Ishikawa (cell line): ENCODE results near the gene TRPC6.

ENCODE experiments used
- CEBPB ChIP-seq: IDR thresholded peaks from 2 replicates; pipeline ENCODE4 v1.6.1; 2012
- EGR1 ChIP-seq: IDR thresholded peaks from 2 replicates; pipeline ENCODE4 v1.6.1; 2012
- EP300 ChIP-seq: IDR thresholded peaks from 2 replicates; pipeline ENCODE4 v1.6.1; 2012; ENCODE audit warnings: borderline replicate concordance
- FOXM1 ChIP-seq: IDR thresholded peaks from 2 replicates; pipeline ENCODE4 v1.6.1; 2012; ENCODE audit warnings: low read depth, borderline replicate concordance
- MAX ChIP-seq: IDR thresholded peaks from 2 replicates; pipeline ENCODE4 v1.6.1; 2012
- NFIC ChIP-seq: IDR thresholded peaks from 2 replicates; pipeline ENCODE4 v1.6.1; 2012
- RAD21 ChIP-seq: IDR thresholded peaks from 2 replicates; pipeline ENCODE4 v1.6.1; 2012; ENCODE audit warnings: low read depth
- REST ChIP-seq: IDR thresholded peaks from 2 replicates; pipeline ENCODE4 v1.6.1; 2012; ENCODE audit warnings: low read depth, mild to moderate bottlenecking
- TAF1 ChIP-seq: IDR thresholded peaks from 2 replicates; pipeline ENCODE4 v1.6.1; 2012; ENCODE audit warnings: low read depth, mild to moderate bottlenecking
- TCF12 ChIP-seq: IDR thresholded peaks from 2 replicates; pipeline ENCODE4 v1.6.1; 2012; ENCODE audit warnings: low read depth
- YY1 ChIP-seq: IDR thresholded peaks from 2 replicates; pipeline ENCODE4 v1.6.1; 2012; ENCODE audit warnings: low read depth

GRCh38 chr11:101459020-101459419, 124.8 kb downstream of the TRPC6 start:
- TF ChIP-seq EGR1 (no peak), EP300 (no peak), FOXM1 (no peak), TCF12 (no peak), YY1 (no peak), RAD21 (no peak), NFIC (no peak), MAX (no peak), REST (no peak), TAF1 (no peak), CEBPB (no peak)
